HG03558 (cell line): ENCODE data around the gene ZNF524.

Experiments used
- ATAC-seq: cut with Tn5 transposase; IDR thresholded peaks from one replicate; pipeline ENCODE4 v1.9.1; 2021; ENCODE audit warnings: moderate number of reproducible peaks; ENCODE audit not compliant: unreplicated experiment; ENCODE audit errors: extremely low read depth

The ZNF524 gene

GRCh38 chr19:55640043-55640576 lies 40.0 kb downstream of the ZNF524 start:
- no peak for ATAC-seq

- ATAC-seq = no peak
These were observed 40.7 kb downstream of the ZNF524 start, which contains the start of gene ZNF580 for GRCh38 chr19:55640577-55641425. Gene ZNF580 (plus strand): TSS chr19:55641002. CDS start chr19:55642509, 1,507 bp downstream.

GRCh38 chr19:55641426-55642152 lies 41.5 kb downstream of the ZNF524 start:
- no peak for ATAC-seq

GRCh38 chr19:55642153-55643002 lies 42.3 kb downstream of the ZNF524 start:
- no peak for ATAC-seq

GRCh38 chr19:55643003-55643886 lies 43.2 kb downstream of the ZNF524 start, which contains the start of gene ZNF581:
Gene ZNF581 (plus strand): TSS chr19:55643649. CDS start chr19:55644572, 923 bp downstream.
- ATAC-seq = no peak

- no peak for ATAC-seq
These were observed 43.7 kb downstream of the ZNF524 start for GRCh38 chr19:55643887-55644176.

- ATAC-seq = no peak
These were observed 44.2 kb downstream of the ZNF524 start for GRCh38 chr19:55644191-55644833.

GRCh38 chr19:55644842-55645511 lies 44.9 kb downstream of the ZNF524 start:
- no peak for ATAC-seq

- no peak for ATAC-seq
These were observed 45.4 kb downstream of the ZNF524 start for GRCh38 chr19:55645512-55645881.

- ATAC-seq = no peak
These were observed 47.0 kb downstream of the ZNF524 start for GRCh38 chr19:55646889-55647731.

- no peak for ATAC-seq
These were observed 47.9 kb downstream of the ZNF524 start, which contains the start of gene CCDC106 for GRCh38 chr19:55647732-55648584. Gene CCDC106 (plus strand): TSS chr19:55648212. CDS start chr19:55649047, 835 bp downstream.

- ATAC-seq = no peak
These were observed 48.6 kb downstream of the ZNF524 start for GRCh38 chr19:55648585-55649267.

- no peak for ATAC-seq
These were observed 49.4 kb downstream of the ZNF524 start for GRCh38 chr19:55649268-55650125.

GRCh38 chr19:55650126-55650557 lies 50.1 kb downstream of the ZNF524 start:
- no peak for ATAC-seq
